ENCODE data around the gene GORASP2. TPM values are rescaled to one million over a fixed set of nuclear protein-coding genes. Genes with fewer than 3 reads are reported as not detected.

GORASP2 gene
- total RNA-seq, 1 experiment from 2014 or later, result 87.9 TPM

DNA sequence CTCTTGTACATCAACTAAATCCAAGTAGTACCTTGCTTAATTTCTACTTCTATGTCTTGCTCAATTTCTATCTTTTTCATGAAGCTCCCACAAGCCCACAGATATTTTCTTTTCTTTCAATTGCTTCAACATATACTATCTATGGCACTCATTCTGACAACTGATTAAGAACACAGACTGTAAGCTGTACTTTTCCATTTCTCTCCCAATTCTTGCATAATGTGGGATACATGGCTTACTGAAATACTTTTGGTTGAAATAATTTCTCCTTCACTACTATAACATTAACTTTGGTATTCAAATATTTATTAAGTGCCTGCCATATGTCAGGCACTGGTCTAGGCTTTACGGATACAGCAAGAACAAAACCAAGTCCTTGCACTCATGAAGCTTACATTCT is 84.8 kb downstream of the GORASP2 start (continued):
- TF ChIP-seq SIN3A (IDR thresholded peaks at IDR 0.05; ENCODE audit: low read depth), result no peak

DNA sequence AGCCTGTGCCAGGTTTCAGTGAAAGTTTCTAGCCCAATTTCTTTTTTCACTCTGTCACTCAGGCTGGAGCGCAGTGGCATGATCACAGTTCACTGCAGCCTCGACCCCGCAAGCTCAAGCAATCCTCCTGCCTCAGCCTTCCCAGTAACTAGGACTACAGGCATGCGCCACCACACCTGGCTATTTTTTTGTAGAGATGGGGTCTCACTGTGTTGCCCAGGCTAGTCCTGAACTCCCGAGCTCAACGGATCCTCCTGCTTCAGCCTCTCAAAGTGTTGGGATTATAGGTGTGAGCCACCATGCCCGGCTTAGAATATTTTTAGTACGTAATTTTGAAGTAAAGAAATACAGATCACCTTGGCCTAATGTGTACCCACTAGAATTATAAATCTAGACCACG is 87.1 kb downstream of the GORASP2 start:
- CTCF ChIA-PET, result no interaction called here
- ATAC-seq, result no peak
- POLR2A ChIA-PET, result no interaction called here
- Histone ChIP-seq H4K20me1 (ENCODE audit: insufficient read depth) (no peaks in the 10 kb centered on the region), H3K36me3 (ENCODE audit: control insufficient read depth in 1 of 2, insufficient read depth in 2 of 2, low read length in 2 of 2) (peaks cover 2 to 6% of the 10 kb centered on the region in 2 experiments; a peak in 1 of 4 replicates), H3K79me2 (ENCODE audit: insufficient read depth, low read length) (no peaks in the 10 kb centered on the region; the same call in 1 of the 2 replicates), H3K9me2 (ENCODE audit: insufficient read depth) (no peaks in the 10 kb centered on the region), H3K9me3 (ENCODE audit: control insufficient read depth in 1 of 2, insufficient read depth in 1 of 2, low read depth in 1 of 2, low read length in 2 of 2) (no peaks in the 10 kb centered on the region), H3K9ac (ENCODE audit: low read length) (no peak overlapping the region), H3K27me3 (ENCODE audit: insufficient read depth, low read length) (no peaks in the 10 kb centered on the region), H3K4me1 (ENCODE audit: control insufficient read depth in 1 of 2, insufficient read depth in 2 of 2, low read length in 2 of 2) (peaks cover 4 to 5% of the 10 kb centered on the region in 2 experiments; a peak in 3 of 4 replicates), H3K4me2 (ENCODE audit: low read length) (no peak overlapping the region), H3K4me3 (replicated peaks in 1 of 2; ENCODE audit: low read depth in 1 of 2, low read length in 2 of 2) (no peak overlapping the region), H3K27ac (ENCODE audit: low read depth, low read length) (no peak overlapping the region), H2AFZ (ENCODE audit: low read depth, low read length, poor library complexity, severe bottlenecking) (no peak overlapping the region)
- TF ChIP-seq ZFX (IDR thresholded peaks at IDR 0.05), result no peak
- no peak for DNase-seq (ENCODE audit: low read depth, low spot score)
- intact Hi-C loops (cut with micrococcal nuclease), result no loop called here
- RAD21 ChIA-PET (ENCODE audit: low non-redundant PET in 1 of 2, low total read pairs in 2 of 2, uncharacterized antibody in 2 of 2, unreplicated experiment in 2 of 2), result no interaction called here
- no TSS peak for BruUV-seq (replicated peaks)

Other genes starting within 250 kb of the GORASP2 start
- gene SP5, start 213.9 kb upstream of the GORASP2 start, total RNA-seq (2021; ENCODE audit: unreplicated experiment), result 0.98 TPM
- gene ERICH2, start 158.9 kb upstream of the GORASP2 start, total RNA-seq (2021; ENCODE audit: unreplicated experiment), result 2.4 TPM
- gene GAD1, start 112.4 kb upstream of the GORASP2 start, total RNA-seq (2021; ENCODE audit: unreplicated experiment), result 11.0 TPM
- gene TLK1, start 231.6 kb downstream of the GORASP2 start, total RNA-seq (2021; ENCODE audit: unreplicated experiment), result 57.7 TPM